Measurements from ENCODE around the gene TPRA1. TPM values are rescaled to one million over a fixed set of nuclear protein-coding genes. Genes with fewer than 3 reads are reported as not detected.

Gene TPRA1
- total RNA-seq, 120 experiments from 2014 or later = 19.2 to 39.2 (median 24.6) TPM

Small RNA genes lying within 50 kb of the gene (microRNA-seq; reads per million reads assigned to microRNA genes)
- 0 to 2.4 (median 0.30) reads per million in 43 experiments for gene MIR6825
- gene MIR7976 = 0 to 2.8 (median 0.28) reads per million in 43 experiments

Other genes with a start within 250 kb of the TPRA1 start
- gene MCM2, start 7.7 kb upstream of the TPRA1 start, total RNA-seq = 10 to 100 TPM in 1 of 120 experiments, 1 to 10 TPM in 119; 1.9 to 10.3 (median 5.3) TPM
- 100 to 1,000 TPM in 15 of 120 experiments, 10 to 100 TPM in 105; 40.0 to 112 (median 81.7) TPM for gene PODXL2, start 38.5 kb upstream of the TPRA1 start, total RNA-seq
- 100 to 1,000 TPM in 24 of 120 experiments, 10 to 100 TPM in 96; 63.6 to 129 (median 87.7) TPM for gene ABTB1, start 82.2 kb upstream of the TPRA1 start, total RNA-seq
- gene MGLL, start 231.8 kb upstream of the TPRA1 start, total RNA-seq = 100 to 1,000 TPM in 117 of 120 experiments, 10 to 100 TPM in 3; 73.9 to 334 (median 144) TPM

Measured in dorsolateral prefrontal cortex (tissue), 118 donors.